GM13977 (cell line): ENCODE results near the gene NACAD.

Experiments used
- DNase-seq: peaks from one replicate; pipeline ENCODE4 v3.0.0; 2012; ENCODE audit warnings: low spot score
- in situ Hi-C: fragments of 300-500 bp; cut with MboI; formaldehyde crosslinking; loops from one replicate; pipeline ENCODE4 v1.12.0; 2022; ENCODE audit warnings: low sequenced_read_pairs, low pct_unique_long_range_greater_than_20kb, mixed read lengths, inconsistent platforms; ENCODE audit not compliant: unreplicated experiment
- TF ChIP-seq, protein P1 (sequence below): IDR thresholded peaks from 2 replicates; pipeline ENCODE4 v1.5.1; 2012; ENCODE audit warnings: mild to moderate bottlenecking, control low read depth; ENCODE audit not compliant: insufficient read depth; ENCODE audit errors: extremely low read depth, missing control alignments

The NACAD gene

GRCh38 chr7:45125193-45125904 is 36.6 kb upstream of the NACAD start:
- TF ChIP-seq, protein P1, sequence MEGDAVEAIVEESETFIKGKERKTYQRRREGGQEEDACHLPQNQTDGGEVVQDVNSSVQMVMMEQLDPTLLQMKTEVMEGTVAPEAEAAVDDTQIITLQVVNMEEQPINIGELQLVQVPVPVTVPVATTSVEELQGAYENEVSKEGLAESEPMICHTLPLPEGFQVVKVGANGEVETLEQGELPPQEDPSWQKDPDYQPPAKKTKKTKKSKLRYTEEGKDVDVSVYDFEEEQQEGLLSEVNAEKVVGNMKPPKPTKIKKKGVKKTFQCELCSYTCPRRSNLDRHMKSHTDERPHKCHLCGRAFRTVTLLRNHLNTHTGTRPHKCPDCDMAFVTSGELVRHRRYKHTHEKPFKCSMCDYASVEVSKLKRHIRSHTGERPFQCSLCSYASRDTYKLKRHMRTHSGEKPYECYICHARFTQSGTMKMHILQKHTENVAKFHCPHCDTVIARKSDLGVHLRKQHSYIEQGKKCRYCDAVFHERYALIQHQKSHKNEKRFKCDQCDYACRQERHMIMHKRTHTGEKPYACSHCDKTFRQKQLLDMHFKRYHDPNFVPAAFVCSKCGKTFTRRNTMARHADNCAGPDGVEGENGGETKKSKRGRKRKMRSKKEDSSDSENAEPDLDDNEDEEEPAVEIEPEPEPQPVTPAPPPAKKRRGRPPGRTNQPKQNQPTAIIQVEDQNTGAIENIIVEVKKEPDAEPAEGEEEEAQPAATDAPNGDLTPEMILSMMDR: no peak
- DNase-seq: no peak
- in situ Hi-C loops: loop anchor here (25.0 kb wide), 1 partner anchor 538 kb away; the partner anchor contains the start of gene TMED4

DNA sequence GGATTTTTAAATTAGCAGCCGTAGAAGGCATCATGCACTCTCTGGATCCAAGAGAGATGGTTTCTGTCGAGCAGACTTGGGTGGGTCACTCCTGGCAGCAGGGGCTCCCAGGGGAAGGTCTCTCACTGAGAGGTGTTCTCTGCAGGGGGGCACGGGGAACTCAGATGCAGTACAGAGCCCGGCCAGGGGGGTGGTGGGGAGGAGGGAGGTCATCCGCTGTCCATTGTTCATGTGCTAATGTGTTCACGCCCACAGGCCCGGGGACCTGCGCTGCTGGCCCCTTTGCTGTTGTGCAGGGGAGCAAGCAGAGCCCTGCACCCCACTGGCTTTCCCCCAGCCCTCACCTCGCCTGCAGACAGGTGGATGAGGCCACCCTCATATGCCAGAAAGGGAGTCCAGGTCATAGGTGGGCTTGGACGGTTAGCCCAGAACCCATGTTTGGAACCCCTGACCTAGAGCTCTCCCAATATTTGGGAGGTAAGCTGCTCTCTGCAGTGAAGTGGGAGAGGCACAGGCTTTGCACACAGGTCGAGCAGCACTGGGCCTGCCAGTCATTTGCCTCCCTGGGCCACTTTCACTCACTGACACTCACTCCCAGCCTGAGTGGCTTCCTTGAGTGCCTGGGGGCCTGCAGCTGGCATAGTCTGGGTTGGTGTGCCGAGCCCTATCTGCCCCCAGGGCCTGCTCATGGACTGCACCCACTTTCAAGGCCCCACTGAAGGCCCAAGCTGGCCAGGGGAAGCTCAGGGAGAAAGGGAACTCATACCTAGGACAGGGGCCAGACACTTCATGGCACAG is 35.3 kb upstream of the NACAD start:
- in situ Hi-C loops: no loop called here

GRCh38 chr7:45122975-45123860 is 34.4 kb upstream of the NACAD start:
- TF ChIP-seq, protein P1: no peak
- in situ Hi-C loops: no loop called here

More for the DNA sequence above, 35.3 kb upstream of the NACAD start:
- TF ChIP-seq, protein P1: no peak
- no peak for DNase-seq

DNA sequence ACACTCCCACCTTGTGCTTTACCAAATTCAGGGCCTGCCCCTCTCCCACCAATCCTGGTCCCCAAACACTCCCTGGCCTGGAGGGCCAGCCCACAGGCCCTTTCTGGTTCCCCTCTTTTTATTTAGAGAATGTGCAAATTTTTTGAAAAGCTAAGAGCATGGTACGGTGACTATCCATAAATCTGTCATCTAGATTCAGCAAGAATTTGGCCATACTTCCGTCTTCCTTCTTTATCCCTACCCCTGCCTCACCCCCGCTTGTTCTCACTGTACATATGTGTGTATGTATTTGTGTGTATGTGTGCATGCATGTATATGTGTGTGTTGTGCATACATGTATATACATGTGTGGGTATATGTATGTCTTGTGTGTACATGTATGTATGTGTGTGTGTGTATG is 30.8 kb upstream of the NACAD start:
- TF ChIP-seq, protein P1: no peak
- in situ Hi-C loops: no loop called here
- DNase-seq: no peak

More at GRCh38 chr7:45122975-45123860, 34.4 kb upstream of the NACAD start:
- DNase-seq: no peak

GRCh38 chr7:45118889-45119331 is 30.1 kb upstream of the NACAD start:
- no peak for DNase-seq
- TF ChIP-seq, protein P1: no peak

DNA sequence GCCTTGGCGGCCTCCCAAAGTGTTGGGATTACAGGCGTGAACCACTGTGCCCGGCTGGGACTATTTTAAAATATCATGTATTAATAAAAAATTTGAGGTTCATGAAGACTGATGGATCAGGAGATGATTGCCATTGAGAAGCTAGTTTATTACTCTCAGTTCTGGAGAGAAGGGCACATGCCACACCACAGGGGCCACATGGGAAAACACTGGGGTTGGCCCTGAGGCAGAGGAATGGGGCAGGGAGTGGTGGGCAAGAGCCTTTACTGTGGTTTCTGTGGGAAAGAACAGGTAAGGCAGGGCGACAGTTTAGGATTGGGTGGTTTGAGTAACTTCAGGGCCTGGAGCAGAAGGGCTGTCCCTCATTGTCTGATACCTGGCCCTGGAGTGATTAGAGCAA is 29.5 kb upstream of the NACAD start:
- TF ChIP-seq, protein P1: no peak
- in situ Hi-C loops: no loop called here

More at GRCh38 chr7:45118889-45119331, 30.1 kb upstream of the NACAD start:
- in situ Hi-C loops: no loop called here

More for the DNA sequence above, 29.5 kb upstream of the NACAD start:
- no peak for DNase-seq
